HG03159 (cell line): ENCODE data around the gene MORN1.

Source experiments
- ATAC-seq: cut with Tn5 transposase; IDR thresholded peaks from one replicate; pipeline ENCODE4 v1.9.1; 2021; ENCODE audit warnings: mild to moderate bottlenecking, moderate library complexity; ENCODE audit not compliant: unreplicated experiment

The MORN1 gene

GRCh38 chr1:2375923-2376260 is 15.5 kb downstream of the MORN1 start:
- no peak for ATAC-seq

- no peak for ATAC-seq
Observed at GRCh38 chr1:2375246-2375922, 16.0 kb downstream of the MORN1 start.

- no peak for ATAC-seq
Observed at GRCh38 chr1:2374252-2375155, 16.9 kb downstream of the MORN1 start.

- no peak for ATAC-seq
Observed at GRCh38 chr1:2373551-2374251, 17.7 kb downstream of the MORN1 start.

GRCh38 chr1:2372551-2373490 is 18.5 kb downstream of the MORN1 start:
- ATAC-seq, result no peak

GRCh38 chr1:2368053-2368744 is 23.2 kb downstream of the MORN1 start:
- ATAC-seq, result no peak

GRCh38 chr1:2363847-2364513 is 27.4 kb downstream of the MORN1 start:
- no peak for ATAC-seq

- ATAC-seq, result no peak
Observed at GRCh38 chr1:2360588-2361364, 30.6 kb downstream of the MORN1 start.

GRCh38 chr1:2358651-2359640 is 32.4 kb downstream of the MORN1 start:
- ATAC-seq, result no peak

GRCh38 chr1:2358072-2358471 is 33.3 kb downstream of the MORN1 start:
- no peak for ATAC-seq

- ATAC-seq, result no peak
Observed at GRCh38 chr1:2356911-2357845, 34.2 kb downstream of the MORN1 start.

GRCh38 chr1:2356401-2356800 is 35.0 kb downstream of the MORN1 start:
- ATAC-seq, result no peak

- no peak for ATAC-seq
Observed at GRCh38 chr1:2355373-2356261, 35.7 kb downstream of the MORN1 start.

GRCh38 chr1:2354511-2355372 is 36.6 kb downstream of the MORN1 start:
- ATAC-seq, result no peak
